Gastroesophageal sphincter (tissue), 3 donors: ENCODE data around the gene EPHB6.

ENCODE experiments used
- CTCF ChIP-seq, 4 experiments: fragments of 200-600 bp in 2 of 4; fragments of 450-650 bp in 2 of 4; sonication (generic) in 1 of 4; IDR thresholded peaks; one replicate each; pipeline ENCODE4 v1.5.1; 2017 to 2019; ENCODE audit warnings: antibody characterized with exemption in 4 of 4, mild to moderate bottlenecking in 2 of 4, moderate library complexity in 2 of 4
- EP300 ChIP-seq: sonication (generic); formaldehyde crosslinking; IDR thresholded peaks from one replicate; pipeline ENCODE4 v1.6.1; 2017; ENCODE audit warnings: antibody characterized with exemption, mild to moderate bottlenecking
- POLR2A ChIP-seq, 2 donors: fragments of 450-650 bp; IDR thresholded peaks; one replicate each; pipeline ENCODE4 v1.6.1; 2017; ENCODE audit warnings: antibody characterized with exemption in 2 of 2, mild to moderate bottlenecking in 2 of 2, moderate library complexity in 1 of 2
- POLR2AphosphoS5 ChIP-seq: sonication (generic); formaldehyde crosslinking; IDR thresholded peaks from one replicate; pipeline ENCODE4 v1.6.1; 2017; ENCODE audit warnings: antibody characterized with exemption

DNA sequence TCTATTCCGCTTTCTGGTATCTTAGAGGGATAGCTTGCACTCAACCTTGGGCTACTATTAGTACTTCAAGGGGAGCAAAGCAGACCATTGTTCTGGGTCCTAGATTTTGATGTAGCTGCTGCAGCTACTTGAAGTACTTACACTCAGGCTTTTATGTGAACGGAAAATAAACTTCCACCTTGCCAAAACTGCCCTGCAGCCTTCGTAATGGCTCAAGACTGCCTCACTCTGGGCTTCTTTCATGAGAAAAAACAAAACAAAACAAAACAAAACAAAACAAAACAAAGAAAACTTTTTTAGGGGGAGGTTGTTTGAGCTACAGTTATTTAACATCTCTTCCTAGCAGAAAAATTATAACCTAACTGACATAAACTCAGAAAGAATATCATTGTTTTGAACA lies 19.4 kb upstream of the EPHB6 start:
- no peak for TF ChIP-seq POLR2A (IDR thresholded peaks at IDR 0.05)
- no peak for TF ChIP-seq CTCF (IDR thresholded peaks at IDR 0.05)
- no peak for TF ChIP-seq POLR2AphosphoS5
- TF ChIP-seq EP300, result no peak
